Activated CD4-positive, alpha-beta T cell treated with anti-CD3 and anti-CD28 coated beads, Interleukin-2, amount 10 ng/mL, durations not matched to agents 24 days and 14 days (primary cell): Measurements from ENCODE around the gene CLEC4M. TPM values are rescaled to one million over a fixed set of nuclear protein-coding genes. Genes with fewer than 3 reads are reported as not detected.
"Not testable (repeated sequence)": the region's sequence is repeated elsewhere in the genome, so short reads cannot be mapped to it uniquely, and the experiment has no call there.

ENCODE experiments used
- DNase-seq: peaks from one replicate; pipeline ENCODE4 v3.0.0; 2022
- H3K27ac Mint-ChIP-seq: one replicate; pipeline ENCODE4 v1.8.0; 2022; ENCODE audit warnings: mild to moderate bottlenecking, mixed read lengths
- H3K27me3 Mint-ChIP-seq: one replicate; pipeline ENCODE4 v1.8.0; 2022; ENCODE audit warnings: mixed read lengths
- H3K36me3 Mint-ChIP-seq: one replicate; pipeline ENCODE4 v1.8.0; 2022; ENCODE audit warnings: low read depth, mild to moderate bottlenecking, mixed read lengths
- H3K4me1 Mint-ChIP-seq: one replicate; pipeline ENCODE4 v1.8.0; 2021; ENCODE audit warnings: mixed read lengths
- H3K4me3 Mint-ChIP-seq: one replicate; pipeline ENCODE4 v1.8.0; 2022; ENCODE audit warnings: mild to moderate bottlenecking, moderate library complexity, mixed read lengths
- H3K9me3 Mint-ChIP-seq: one replicate; pipeline ENCODE4 v1.8.0; 2021; ENCODE audit warnings: mixed read lengths
- intact Hi-C: fragments of 100-400 bp; cut with micrococcal nuclease; formaldehyde crosslinking; loops from one replicate; pipeline ENCODE4 v1.15.1; 2023
- total RNA-seq: library from RNA; stranded (reverse); gene quantifications from 2 replicates; pipeline ENCODE4 v1.2.3, GENCODE V29; 2022

Gene CLEC4M
- total RNA-seq, 1 donor from 2014 or later, result not detected

- peaks cover 2% of the 10 kb centered on the region for H3K4me1 Mint-ChIP-seq
- H3K36me3 Mint-ChIP-seq, result no peaks in the 10 kb centered on the region
- DNase-seq, result no peak
- H3K27ac Mint-ChIP-seq, result no peak within 1 kb of the TSS
- peaks cover 18% of the 10 kb centered on the region for H3K9me3 Mint-ChIP-seq
- no peak within 1 kb of the TSS for H3K4me3 Mint-ChIP-seq
- peaks cover 4% of the 10 kb centered on the region for H3K27me3 Mint-ChIP-seq
- intact Hi-C loops, result no loop called here
These were observed 15.8 kb upstream of the CLEC4M start, which contains the start of gene CD209 for GRCh38 chr19:7746903-7747884. Gene CD209 (minus strand): TSS chr19:7747534. CDS start chr19:7747511, 23 bp downstream.

- intact Hi-C loops, result no loop called here
- Mint-ChIP-seq H3K4me3 (no peak overlapping the region), H3K4me1 (peaks cover 2% of the 10 kb centered on the region), H3K9me3 (peaks cover 21% of the 10 kb centered on the region), H3K27me3 (peaks cover 4% of the 10 kb centered on the region), H3K27ac (no peak overlapping the region), H3K36me3 (no peaks in the 10 kb centered on the region)
- DNase-seq, result no peak
These were observed 14.9 kb upstream of the CLEC4M start for GRCh38 chr19:7748171-7748570.

GRCh38 chr19:7748756-7749155 is 14.3 kb upstream of the CLEC4M start:
- H3K27me3 Mint-ChIP-seq, result peaks cover 2% of the 10 kb centered on the region
- H3K4me1 Mint-ChIP-seq, result peaks cover 2% of the 10 kb centered on the region
- peaks cover 21% of the 10 kb centered on the region for H3K9me3 Mint-ChIP-seq
- intact Hi-C loops, result no loop called here
- no peaks in the 10 kb centered on the region for H3K36me3 Mint-ChIP-seq
- H3K4me3 Mint-ChIP-seq, result no peak overlapping the region
- H3K27ac Mint-ChIP-seq, result no peak overlapping the region
- DNase-seq, result no peak

- H3K36me3 Mint-ChIP-seq, result peaks cover 3% of the 10 kb centered on the region
- intact Hi-C loops, result loop anchor here (1.0 kb wide), 1 partner anchor 21 kb away; no protein-coding TSS in a partner anchor
- peaks cover 2% of the 10 kb centered on the region for H3K27me3 Mint-ChIP-seq
- no peak for DNase-seq
- peaks cover 2% of the 10 kb centered on the region for H3K4me1 Mint-ChIP-seq
- peaks cover 35% of the 10 kb centered on the region for H3K9me3 Mint-ChIP-seq
- H3K4me3 Mint-ChIP-seq, result no peak overlapping the region
- peak overlapping the region; percentile 35 for H3K27ac Mint-ChIP-seq
These were observed 11.8 kb upstream of the CLEC4M start for GRCh38 chr19:7751157-7751783.

GRCh38 chr19:7756258-7756657 is 6.8 kb upstream of the CLEC4M start:
- Mint-ChIP-seq H3K27me3 (peaks cover 2% of the 10 kb centered on the region), H3K4me3 (no peak overlapping the region), H3K27ac (no peak overlapping the region), H3K4me1 (peaks cover 1% of the 10 kb centered on the region), H3K36me3 (peaks cover 8% of the 10 kb centered on the region), H3K9me3 (peaks cover 46% of the 10 kb centered on the region)
- no peak for DNase-seq
- intact Hi-C loops, result no loop called here

- Mint-ChIP-seq H3K36me3 (peaks cover 8% of the 10 kb centered on the region), H3K27me3 (peaks cover 2% of the 10 kb centered on the region), H3K4me1 (no peaks in the 10 kb centered on the region), H3K9me3 (peaks cover 44% of the 10 kb centered on the region), H3K4me3 (no peak overlapping the region), H3K27ac (no peak overlapping the region)
- intact Hi-C loops, result no loop called here
- no peak for DNase-seq
These were observed 5.7 kb upstream of the CLEC4M start for GRCh38 chr19:7757358-7757757.

- no peak for DNase-seq
- Mint-ChIP-seq H3K27me3 (peaks cover 4% of the 10 kb centered on the region), H3K4me1 (no peaks in the 10 kb centered on the region), H3K4me3 (no peak overlapping the region), H3K36me3 (peaks cover 8% of the 10 kb centered on the region), H3K9me3 (peaks cover 46% of the 10 kb centered on the region), H3K27ac (no peak overlapping the region)
- intact Hi-C loops, result no loop called here
These were observed 3.9 kb upstream of the CLEC4M start for GRCh38 chr19:7759156-7759555.

GRCh38 chr19:7763696-7764095 is 653 bp downstream of the CLEC4M start:
- Mint-ChIP-seq H3K27me3 (peaks cover 5% of the 10 kb centered on the region), H3K4me3 (no peak overlapping the region), H3K9me3 (peaks cover 19% of the 10 kb centered on the region), H3K4me1 (no peaks in the 10 kb centered on the region), H3K27ac (no peak overlapping the region), H3K36me3 (peaks cover 3% of the 10 kb centered on the region)
- intact Hi-C loops, result no loop called here
- no peak for DNase-seq

GRCh38 chr19:7764157-7764556 is 1.1 kb downstream of the CLEC4M start:
- H3K27ac Mint-ChIP-seq, H3K4me3 Mint-ChIP-seq, H3K36me3 Mint-ChIP-seq, H3K27me3 Mint-ChIP-seq, DNase-seq, intact Hi-C loops, H3K4me1 Mint-ChIP-seq: not testable (repeated sequence)
- H3K9me3 Mint-ChIP-seq, result peaks cover 15% of the 10 kb centered on the region

- H3K4me1 Mint-ChIP-seq, H3K4me3 Mint-ChIP-seq, intact Hi-C loops, H3K9me3 Mint-ChIP-seq, H3K27ac Mint-ChIP-seq, DNase-seq, H3K36me3 Mint-ChIP-seq: not testable (repeated sequence)
- H3K27me3 Mint-ChIP-seq, result peaks cover 14% of the 10 kb centered on the region
These were observed 2.0 kb downstream of the CLEC4M start for GRCh38 chr19:7765043-7765442.

- intact Hi-C loops, result no loop called here
- Mint-ChIP-seq H3K27ac (no peak overlapping the region), H3K4me1 (no peaks in the 10 kb centered on the region), H3K4me3 (no peak overlapping the region), H3K9me3 (peaks cover 11% of the 10 kb centered on the region), H3K27me3 (peaks cover 18% of the 10 kb centered on the region), H3K36me3 (no peaks in the 10 kb centered on the region)
- DNase-seq, result no peak
These were observed 3.5 kb downstream of the CLEC4M start for GRCh38 chr19:7766535-7766934.

GRCh38 chr19:7767487-7767886 is 4.4 kb downstream of the CLEC4M start:
- no peak overlapping the region for H3K4me3 Mint-ChIP-seq
- H3K27me3 Mint-ChIP-seq, result peaks cover 20% of the 10 kb centered on the region
- no peaks in the 10 kb centered on the region for H3K36me3 Mint-ChIP-seq
- intact Hi-C loops, result no loop called here
- peaks cover 6% of the 10 kb centered on the region for H3K9me3 Mint-ChIP-seq
- no peak for DNase-seq
- no peak overlapping the region for H3K27ac Mint-ChIP-seq
- H3K4me1 Mint-ChIP-seq, result peaks cover 5% of the 10 kb centered on the region

GRCh38 chr19:7769171-7769570 is 6.1 kb downstream of the CLEC4M start:
- H3K9me3 Mint-ChIP-seq, result peaks cover 4% of the 10 kb centered on the region
- H3K4me3 Mint-ChIP-seq, result no peak overlapping the region
- no peak for DNase-seq
- H3K27ac Mint-ChIP-seq, result no peak overlapping the region
- H3K4me1 Mint-ChIP-seq, result peaks cover 12% of the 10 kb centered on the region
- intact Hi-C loops, result no loop called here
- peaks cover 18% of the 10 kb centered on the region for H3K27me3 Mint-ChIP-seq
- H3K36me3 Mint-ChIP-seq, result no peaks in the 10 kb centered on the region

GRCh38 chr19:7771072-7771471 is 8.0 kb downstream of the CLEC4M start:
- Mint-ChIP-seq H3K9me3 (peaks cover 4% of the 10 kb centered on the region), H3K36me3 (no peaks in the 10 kb centered on the region), H3K4me3 (no peak overlapping the region), H3K4me1 (peaks cover 12% of the 10 kb centered on the region), H3K27ac (no peak overlapping the region), H3K27me3 (peaks cover 25% of the 10 kb centered on the region)
- intact Hi-C loops, result no loop called here
- no peak for DNase-seq
